Urothelium cell line (cell line): ENCODE measurements around the gene MYO16.

Experiments
- DNase-seq: peaks from one replicate; pipeline ENCODE4 v3.0.0; 2011; ENCODE audit warnings: low spot score, mixed read lengths
- FAIRE-seq: peaks from 2 replicates; lab custom pipeline; 2011; peaks lifted over from hg19 to GRCh38; lab: Jason Lieb, UNC

Gene MYO16

DNA sequence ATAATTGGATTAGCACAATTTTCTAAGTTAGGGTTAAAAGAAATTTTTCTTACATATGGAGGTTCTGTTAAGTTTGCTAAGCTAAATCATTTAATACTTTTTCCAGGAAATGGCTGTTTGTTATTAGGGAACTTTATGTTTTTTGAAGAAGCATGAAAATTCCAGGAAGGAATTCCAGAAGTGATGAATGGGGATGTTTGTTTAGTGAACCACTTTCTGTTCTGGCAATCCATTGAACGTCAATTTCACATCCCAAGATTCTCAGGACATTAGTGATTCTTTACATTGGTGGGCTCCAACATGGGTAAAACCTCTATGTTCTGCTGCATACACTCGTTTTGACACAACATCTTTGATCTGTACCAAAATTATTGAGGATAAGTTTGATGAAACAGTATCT, 622.5 kb downstream of the MYO16 start:
- DNase-seq (no peak), FAIRE-seq (no peak)

GRCh38 chr13:109253316-109253715, 623.9 kb downstream of the MYO16 start:
- DNase-seq, result no peak
- FAIRE-seq, result no peak

GRCh38 chr13:109254274-109254673, 624.9 kb downstream of the MYO16 start:
- DNase-seq, result no peak

GRCh38 chr13:109255141-109255856, 625.9 kb downstream of the MYO16 start:
- FAIRE-seq (no peak), DNase-seq (no peak)

More at GRCh38 chr13:109254274-109254673, 624.9 kb downstream of the MYO16 start:
- no peak for FAIRE-seq

DNA sequence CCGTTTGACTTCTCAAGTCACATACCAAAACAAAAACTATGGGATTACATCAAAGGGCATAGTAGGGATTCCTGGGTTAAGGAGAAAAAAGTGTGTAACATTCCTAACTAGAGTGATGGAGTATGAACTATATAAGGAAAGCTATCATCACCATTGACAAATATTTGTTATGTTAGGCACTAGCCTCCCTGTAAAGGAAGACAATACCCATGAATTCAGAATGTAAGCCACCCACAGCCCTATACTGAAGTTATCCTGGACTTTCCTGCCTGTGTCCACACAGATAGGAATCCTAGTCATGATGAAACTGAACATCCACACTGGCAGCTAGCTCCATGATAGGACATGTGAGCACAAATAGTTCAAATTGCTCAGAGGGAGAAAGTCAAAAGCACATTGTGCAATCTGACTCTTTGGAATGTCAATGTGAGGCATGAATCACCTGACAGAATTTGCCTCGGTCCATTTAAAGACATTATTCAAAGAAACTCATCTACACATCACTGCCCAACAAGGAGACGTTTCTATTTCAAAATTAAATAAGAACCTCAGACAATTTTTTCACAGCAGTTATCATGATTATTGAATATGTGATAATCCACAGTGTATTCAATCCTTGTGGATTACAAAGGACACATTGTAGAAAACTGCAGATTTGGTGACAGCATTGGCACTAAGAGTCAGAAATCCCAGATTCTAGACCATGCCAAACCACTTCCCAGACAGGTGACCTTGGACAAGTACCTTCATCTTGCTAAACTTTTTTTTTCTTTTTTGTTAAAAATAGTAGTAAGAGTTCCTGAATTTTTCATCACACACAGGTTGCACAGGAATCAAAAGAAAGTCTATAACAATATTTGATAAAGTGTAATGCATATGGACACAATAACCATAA, 627.7 kb downstream of the MYO16 start:
- FAIRE-seq (no peak), DNase-seq (peak; percentile 56)
